ENCODE data around the gene SENP2.
"Not testable (repeated sequence)": the region's sequence is repeated elsewhere in the genome, so short reads cannot be mapped to it uniquely, and the experiment has no call there.

SENP2 gene

GRCh38 chr3:185558395-185558794, 27.7 kb upstream of the SENP2 start:
- DNase-seq (ENCODE audit: low read depth, low spot score), result no peak
- H3K9me3 ChIP-seq (ENCODE audit: control insufficient read depth, insufficient read depth, low read length), result no peaks in the 10 kb centered on the region
- H3K4me1 ChIP-seq (ENCODE audit: control insufficient read depth, insufficient read depth, low read length), result peaks cover 8% of the 10 kb centered on the region
- no peaks in the 10 kb centered on the region for H3K36me3 ChIP-seq (ENCODE audit: control insufficient read depth, insufficient read depth, low read length)
- no peak overlapping the region for H3K27ac ChIP-seq (ENCODE audit: low read length)
- WGBS (ENCODE audit: insufficient coverage, insufficient read length), result no CpG with 5 or more reads among the region's 3 CpGs
- H3K27me3 ChIP-seq (ENCODE audit: control insufficient read depth, insufficient read depth, low read length), result no peaks in the 10 kb centered on the region
- H3K4me3 ChIP-seq (ENCODE audit: low read length), result no peak overlapping the region

- Histone ChIP-seq H3K4me3 (ENCODE audit: low read length) (no peak overlapping the region), H3K27me3 (ENCODE audit: control insufficient read depth, insufficient read depth, low read length) (no peaks in the 10 kb centered on the region), H3K9me3 (ENCODE audit: control insufficient read depth, insufficient read depth, low read length) (no peaks in the 10 kb centered on the region), H3K4me1 (ENCODE audit: control insufficient read depth, insufficient read depth, low read length) (peaks cover 8% of the 10 kb centered on the region), H3K27ac (ENCODE audit: low read length) (no peak overlapping the region), H3K36me3 (ENCODE audit: control insufficient read depth, insufficient read depth, low read length) (no peaks in the 10 kb centered on the region)
- WGBS (ENCODE audit: insufficient coverage, insufficient read length), result no CpG with 5 or more reads among the region's 12 CpGs
- no peak for DNase-seq (ENCODE audit: low read depth, low spot score)
These were observed 26.4 kb upstream of the SENP2 start for GRCh38 chr3:185559706-185560090.

GRCh38 chr3:185560676-185561075, 25.4 kb upstream of the SENP2 start:
- H3K27me3 ChIP-seq (ENCODE audit: control insufficient read depth, insufficient read depth, low read length), result no peaks in the 10 kb centered on the region
- peaks cover 8% of the 10 kb centered on the region for H3K4me1 ChIP-seq (ENCODE audit: control insufficient read depth, insufficient read depth, low read length)
- H3K27ac ChIP-seq (ENCODE audit: low read length), result no peak overlapping the region
- H3K4me3 ChIP-seq (ENCODE audit: low read length), result no peak overlapping the region
- no peaks in the 10 kb centered on the region for H3K36me3 ChIP-seq (ENCODE audit: control insufficient read depth, insufficient read depth, low read length)
- no peaks in the 10 kb centered on the region for H3K9me3 ChIP-seq (ENCODE audit: control insufficient read depth, insufficient read depth, low read length)
- WGBS (ENCODE audit: insufficient coverage, insufficient read length), result no CpG with 5 or more reads among the region's 13 CpGs
- DNase-seq (ENCODE audit: low read depth, low spot score), result no peak

GRCh38 chr3:185561374-185561943, 24.6 kb upstream of the SENP2 start:
- peaks cover 8% of the 10 kb centered on the region for H3K4me1 ChIP-seq (ENCODE audit: control insufficient read depth, insufficient read depth, low read length)
- no CpG with 5 or more reads among the region's 8 CpGs for WGBS (ENCODE audit: insufficient coverage, insufficient read length)
- no peak for DNase-seq (ENCODE audit: low read depth, low spot score)
- no peaks in the 10 kb centered on the region for H3K36me3 ChIP-seq (ENCODE audit: control insufficient read depth, insufficient read depth, low read length)
- H3K27me3 ChIP-seq (ENCODE audit: control insufficient read depth, insufficient read depth, low read length), result no peaks in the 10 kb centered on the region
- H3K4me3 ChIP-seq (ENCODE audit: low read length), result no peak overlapping the region
- no peak overlapping the region for H3K27ac ChIP-seq (ENCODE audit: low read length)
- H3K9me3 ChIP-seq (ENCODE audit: control insufficient read depth, insufficient read depth, low read length), result no peaks in the 10 kb centered on the region

GRCh38 chr3:185561958-185562357, 24.1 kb upstream of the SENP2 start:
- no peaks in the 10 kb centered on the region for H3K36me3 ChIP-seq (ENCODE audit: control insufficient read depth, insufficient read depth, low read length)
- no peak overlapping the region for H3K27ac ChIP-seq (ENCODE audit: low read length)
- no peaks in the 10 kb centered on the region for H3K27me3 ChIP-seq (ENCODE audit: control insufficient read depth, insufficient read depth, low read length)
- no CpG with 5 or more reads among the region's 5 CpGs for WGBS (ENCODE audit: insufficient coverage, insufficient read length)
- H3K4me3 ChIP-seq (ENCODE audit: low read length), result no peak overlapping the region
- H3K9me3 ChIP-seq (ENCODE audit: control insufficient read depth, insufficient read depth, low read length), result no peaks in the 10 kb centered on the region
- peaks cover 8% of the 10 kb centered on the region for H3K4me1 ChIP-seq (ENCODE audit: control insufficient read depth, insufficient read depth, low read length)
- DNase-seq (ENCODE audit: low read depth, low spot score), result no peak

GRCh38 chr3:185572183-185572582, 13.9 kb upstream of the SENP2 start:
- DNase-seq (ENCODE audit: low read depth, low spot score), result no peak
- H3K36me3 ChIP-seq (ENCODE audit: control insufficient read depth, insufficient read depth, low read length), result no peaks in the 10 kb centered on the region
- H3K9me3 ChIP-seq (ENCODE audit: control insufficient read depth, insufficient read depth, low read length), result no peaks in the 10 kb centered on the region; the same call in 1 of the 2 replicates
- H3K27me3 ChIP-seq (ENCODE audit: control insufficient read depth, insufficient read depth, low read length), result no peaks in the 10 kb centered on the region
- H3K27ac ChIP-seq (ENCODE audit: low read length), result no peak overlapping the region
- H3K4me1 ChIP-seq (ENCODE audit: control insufficient read depth, insufficient read depth, low read length), result no peaks in the 10 kb centered on the region
- H3K4me3 ChIP-seq (ENCODE audit: low read length), result no peak overlapping the region
- no CpG with 5 or more reads among the region's 5 CpGs for WGBS (ENCODE audit: insufficient coverage, insufficient read length)

- peak; percentile 66 for DNase-seq (ENCODE audit: low read depth, low spot score)
- WGBS (ENCODE audit: insufficient coverage, insufficient read length), result no CpG with 5 or more reads among the region's 17 CpGs
- not testable (repeated sequence) for H3K36me3 ChIP-seq (ENCODE audit: control insufficient read depth, insufficient read depth, low read length); H3K27ac ChIP-seq (ENCODE audit: low read length); H3K4me3 ChIP-seq (ENCODE audit: low read length); H3K27me3 ChIP-seq (ENCODE audit: control insufficient read depth, insufficient read depth, low read length); H3K9me3 ChIP-seq (ENCODE audit: control insufficient read depth, insufficient read depth, low read length); H3K4me1 ChIP-seq (ENCODE audit: control insufficient read depth, insufficient read depth, low read length)
These were observed 10.8 kb upstream of the SENP2 start for GRCh38 chr3:185575108-185575869.

GRCh38 chr3:185582236-185582635, 3.9 kb upstream of the SENP2 start:
- no peaks in the 10 kb centered on the region for H3K36me3 ChIP-seq (ENCODE audit: control insufficient read depth, insufficient read depth, low read length)
- no peaks in the 10 kb centered on the region; the same call in 1 of the 2 replicates for H3K4me1 ChIP-seq (ENCODE audit: control insufficient read depth, insufficient read depth, low read length)
- peak; percentile 74 for DNase-seq (ENCODE audit: low read depth, low spot score)
- no peaks in the 10 kb centered on the region for H3K27me3 ChIP-seq (ENCODE audit: control insufficient read depth, insufficient read depth, low read length)
- peak overlapping the region; percentile 79 for H3K27ac ChIP-seq (ENCODE audit: low read length)
- H3K4me3 ChIP-seq (ENCODE audit: low read length), result peak overlapping the region; percentile 76; the same call in 1 of the 2 replicates
- no peaks in the 10 kb centered on the region for H3K9me3 ChIP-seq (ENCODE audit: control insufficient read depth, insufficient read depth, low read length)
- no CpG with 5 or more reads among the region's 3 CpGs for WGBS (ENCODE audit: insufficient coverage, insufficient read length)

GRCh38 chr3:185582871-185583270, 3.2 kb upstream of the SENP2 start:
- Histone ChIP-seq H3K4me1 (ENCODE audit: control insufficient read depth, insufficient read depth, low read length) (no peaks in the 10 kb centered on the region; the same call in 1 of the 2 replicates), H3K36me3 (ENCODE audit: control insufficient read depth, insufficient read depth, low read length) (no peaks in the 10 kb centered on the region), H3K27me3 (ENCODE audit: control insufficient read depth, insufficient read depth, low read length) (no peaks in the 10 kb centered on the region), H3K27ac (ENCODE audit: low read length) (peak overlapping the region; percentile 79), H3K4me3 (ENCODE audit: low read length) (peak overlapping the region; percentile 76; the same call in 1 of the 2 replicates), H3K9me3 (ENCODE audit: control insufficient read depth, insufficient read depth, low read length) (no peaks in the 10 kb centered on the region)
- WGBS (ENCODE audit: insufficient coverage, insufficient read length), result no CpG with 5 or more reads among the region's 3 CpGs
- DNase-seq (ENCODE audit: low read depth, low spot score), result no peak

GRCh38 chr3:185583925-185584324, 2.2 kb upstream of the SENP2 start:
- Histone ChIP-seq H3K36me3 (ENCODE audit: control insufficient read depth, insufficient read depth, low read length) (no peaks in the 10 kb centered on the region), H3K4me1 (ENCODE audit: control insufficient read depth, insufficient read depth, low read length) (no peaks in the 10 kb centered on the region; the same call in 1 of the 2 replicates), H3K9me3 (ENCODE audit: control insufficient read depth, insufficient read depth, low read length) (no peaks in the 10 kb centered on the region), H3K27me3 (ENCODE audit: control insufficient read depth, insufficient read depth, low read length) (no peaks in the 10 kb centered on the region), H3K4me3 (ENCODE audit: low read length) (peak overlapping the region; percentile 37; the same call in 1 of the 2 replicates), H3K27ac (ENCODE audit: low read length) (no peak overlapping the region)
- DNase-seq (ENCODE audit: low read depth, low spot score), result no peak
- no CpG with 5 or more reads among the region's 6 CpGs for WGBS (ENCODE audit: insufficient coverage, insufficient read length)
